GM23248 (cell line): Measurements from ENCODE around the gene CRK.

Experiments
- EZH2 ChIP-seq: fragments of 200-600 bp; sonication (generic); IDR thresholded peaks from 2 replicates; pipeline ENCODE4 v1.6.1; 2018; ENCODE audit warnings: antibody characterized with exemption, mild to moderate bottlenecking; ENCODE audit not compliant: insufficient read depth, poor library complexity, severe bottlenecking
- EZH2phosphoT487 ChIP-seq: fragments of 200-600 bp; sonication (generic); IDR thresholded peaks from 2 replicates; pipeline ENCODE4 v1.6.1; 2018; ENCODE audit warnings: antibody characterized with exemption, moderate library complexity, mild to moderate bottlenecking, low read depth; ENCODE audit not compliant: insufficient read depth

GRCh38 chr17:1480747-1481465 is 24.9 kb upstream of the CRK start:
- TF ChIP-seq EZH2phosphoT487 (no peak), EZH2 (no peak)
